GM12878 (cell line): Measurements from ENCODE around the gene FASN.

Experiments used
- ATF2 ChIP-seq: IDR thresholded peaks from 2 replicates; pipeline ENCODE4 v1.6.1; 2012; ENCODE audit warnings: low read length, inconsistent platforms
- CBX5 ChIP-seq: sonication (generic); IDR thresholded peaks from 2 replicates; pipeline ENCODE4 v1.6.1; 2016; ENCODE audit warnings: low read depth, moderate library complexity, mild to moderate bottlenecking, inconsistent platforms
- CEBPB ChIP-seq, 2 experiments: fragments of 150-350 bp in 1 of 2; IDR thresholded peaks; 2 replicates each; pipeline ENCODE4 v1.6.1; 2012 to 2014; ENCODE audit warnings: low read depth in 2 of 2, low read length in 2 of 2, borderline replicate concordance in 1 of 2, inconsistent platforms in 1 of 2
- EP300 ChIP-seq, 2 experiments: fragments of 150-350 bp in 1 of 2; IDR thresholded peaks; 2 replicates each; pipeline ENCODE4 v1.6.1; 2011 to 2012; ENCODE audit warnings: low read depth in 2 of 2, low read length in 2 of 2, borderline replicate concordance in 1 of 2, improper control_type of control experiment in 1 of 2, inconsistent platforms in 1 of 2; ENCODE audit not compliant: control insufficient read depth in 1 of 2
- EZH2 ChIP-seq: IDR thresholded peaks from 2 replicates; pipeline ENCODE4 v1.6.1; 2012; ENCODE audit warnings: low read depth, mild to moderate bottlenecking, control low read depth, inconsistent platforms, low read length, borderline replicate concordance; ENCODE audit not compliant: control insufficient read depth
- MYC ChIP-seq: IDR thresholded peaks from 2 replicates; pipeline ENCODE4 v1.6.1; 2011; ENCODE audit warnings: mild to moderate bottlenecking, low read length, moderate library complexity, inconsistent platforms; ENCODE audit not compliant: insufficient read depth, insufficient replicate concordance, insufficient read length, severe bottlenecking
- NFYB ChIP-seq: IDR thresholded peaks from 2 replicates; pipeline ENCODE4 v1.6.1; 2011; ENCODE audit warnings: low read depth, mild to moderate bottlenecking, low read length, improper control_type of control experiment, moderate library complexity; ENCODE audit not compliant: insufficient read depth
- POLR2A ChIP-seq: IDR thresholded peaks from 2 replicates; pipeline ENCODE4 v1.6.1; 2011; ENCODE audit warnings: low read depth, mild to moderate bottlenecking, low read length
- SIN3A ChIP-seq: IDR thresholded peaks from 2 replicates; pipeline ENCODE4 v1.6.1; 2012; ENCODE audit warnings: low read depth, low read length, improper control_type of control experiment
- YY1 ChIP-seq: IDR thresholded peaks from 2 replicates; pipeline ENCODE4 v1.6.1; 2011; ENCODE audit warnings: low read depth, mild to moderate bottlenecking, low read length
- TF ChIP-seq, protein P1 (sequence below), 3 experiments: IDR thresholded peaks in 2 of 3; conservative IDR thresholded peaks in 1 of 3; 2 replicates each; pipeline ENCODE4 v1.5.1; 2011; ENCODE audit warnings: low read depth in 3 of 3, low read length in 3 of 3, mild to moderate bottlenecking in 3 of 3, control low read depth in 2 of 3, moderate library complexity in 2 of 3, inconsistent platforms in 1 of 3, mixed read lengths in 1 of 3; ENCODE audit not compliant: control insufficient read depth in 2 of 3, insufficient read depth in 1 of 3; ENCODE audit errors: extremely low read depth in 1 of 3

GRCh38 chr17:82112181-82112913 is 14.3 kb upstream of the FASN start:
- TF ChIP-seq NFYB (no peak), CBX5 (no peak), EP300 (IDR thresholded peaks at IDR 0.05; ENCODE audit: borderline replicate concordance in 1 of 2, control insufficient read depth in 1 of 2, low read depth in 2 of 2, low read length in 2 of 2) (no peak), MYC (no peak), YY1 (no peak), ATF2 (no peak), CEBPB (IDR thresholded peaks at IDR 0.05; ENCODE audit: borderline replicate concordance in 1 of 2, low read depth in 2 of 2, low read length in 2 of 2) (no peak), EZH2 (no peak), SIN3A (no peak), POLR2A (no peak)
- TF ChIP-seq, protein P1, sequence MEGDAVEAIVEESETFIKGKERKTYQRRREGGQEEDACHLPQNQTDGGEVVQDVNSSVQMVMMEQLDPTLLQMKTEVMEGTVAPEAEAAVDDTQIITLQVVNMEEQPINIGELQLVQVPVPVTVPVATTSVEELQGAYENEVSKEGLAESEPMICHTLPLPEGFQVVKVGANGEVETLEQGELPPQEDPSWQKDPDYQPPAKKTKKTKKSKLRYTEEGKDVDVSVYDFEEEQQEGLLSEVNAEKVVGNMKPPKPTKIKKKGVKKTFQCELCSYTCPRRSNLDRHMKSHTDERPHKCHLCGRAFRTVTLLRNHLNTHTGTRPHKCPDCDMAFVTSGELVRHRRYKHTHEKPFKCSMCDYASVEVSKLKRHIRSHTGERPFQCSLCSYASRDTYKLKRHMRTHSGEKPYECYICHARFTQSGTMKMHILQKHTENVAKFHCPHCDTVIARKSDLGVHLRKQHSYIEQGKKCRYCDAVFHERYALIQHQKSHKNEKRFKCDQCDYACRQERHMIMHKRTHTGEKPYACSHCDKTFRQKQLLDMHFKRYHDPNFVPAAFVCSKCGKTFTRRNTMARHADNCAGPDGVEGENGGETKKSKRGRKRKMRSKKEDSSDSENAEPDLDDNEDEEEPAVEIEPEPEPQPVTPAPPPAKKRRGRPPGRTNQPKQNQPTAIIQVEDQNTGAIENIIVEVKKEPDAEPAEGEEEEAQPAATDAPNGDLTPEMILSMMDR (IDR thresholded peaks at IDR 0.05 in 2 of 3, conservative IDR thresholded peaks at IDR 0.05 in 1 of 3; ENCODE audit: control insufficient read depth in 2 of 3, extremely low read depth in 1 of 3, insufficient read depth in 1 of 3, low read depth in 3 of 3, low read length in 3 of 3), result no peak
